HT1080 (cell line): Measurements from ENCODE around the gene METTL23. TPM values are rescaled to one million over a fixed set of nuclear protein-coding genes. Genes with fewer than 3 reads are reported as not detected.
"Not testable (repeated sequence)": the region's sequence is repeated elsewhere in the genome, so short reads cannot be mapped to it uniquely, and the experiment has no call there.

Experiments
- DNase-seq: peaks from one replicate; pipeline ENCODE4 v3.0.0-alpha.2; 2015; ENCODE audit warnings: low read depth
- total RNA-seq: library from RNA; depleted of rRNA; stranded (reverse); fragments of >200 nt; shearing (Covaris generic); gene quantifications from 2 replicates; pipeline ENCODE4 v1.2.3, GENCODE V29; 2014

The METTL23 gene
- total RNA-seq, 1 experiment from 2014 or later: 43.8 TPM

- peak; percentile 43 for DNase-seq
These were observed 15.6 kb upstream of the METTL23 start, which contains the start of gene MXRA7 for GRCh38 chr17:76710863-76711611. Gene MXRA7 (minus strand): TSS chr17:76710965. CDS start chr17:76710946, 19 bp downstream.

DNA sequence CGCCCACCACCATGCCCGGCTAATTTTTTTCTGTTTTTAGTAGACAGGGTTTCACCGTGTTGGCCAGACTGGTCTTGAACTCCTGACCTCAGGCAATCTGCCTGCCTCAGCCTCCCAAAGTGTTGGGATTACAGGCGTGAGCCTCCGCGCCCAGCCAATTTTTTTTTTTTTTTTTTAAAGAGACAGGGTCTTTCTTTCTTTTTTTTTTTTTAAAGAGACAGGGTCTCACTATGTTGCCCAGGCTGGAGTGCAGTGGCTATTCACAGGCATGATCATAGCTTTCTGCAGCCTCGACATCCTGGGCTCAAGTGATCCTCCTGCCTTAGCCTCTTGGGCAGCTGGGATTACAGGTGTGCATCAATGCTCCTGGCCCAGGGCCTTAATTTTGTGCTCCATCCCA lies 14.3 kb upstream of the METTL23 start:
- not testable (repeated sequence) for DNase-seq

- DNase-seq: no peak
These were observed 12.9 kb upstream of the METTL23 start for GRCh38 chr17:76713765-76714164.

- no peak for DNase-seq
These were observed 12.3 kb upstream of the METTL23 start for GRCh38 chr17:76714336-76714735.

DNA sequence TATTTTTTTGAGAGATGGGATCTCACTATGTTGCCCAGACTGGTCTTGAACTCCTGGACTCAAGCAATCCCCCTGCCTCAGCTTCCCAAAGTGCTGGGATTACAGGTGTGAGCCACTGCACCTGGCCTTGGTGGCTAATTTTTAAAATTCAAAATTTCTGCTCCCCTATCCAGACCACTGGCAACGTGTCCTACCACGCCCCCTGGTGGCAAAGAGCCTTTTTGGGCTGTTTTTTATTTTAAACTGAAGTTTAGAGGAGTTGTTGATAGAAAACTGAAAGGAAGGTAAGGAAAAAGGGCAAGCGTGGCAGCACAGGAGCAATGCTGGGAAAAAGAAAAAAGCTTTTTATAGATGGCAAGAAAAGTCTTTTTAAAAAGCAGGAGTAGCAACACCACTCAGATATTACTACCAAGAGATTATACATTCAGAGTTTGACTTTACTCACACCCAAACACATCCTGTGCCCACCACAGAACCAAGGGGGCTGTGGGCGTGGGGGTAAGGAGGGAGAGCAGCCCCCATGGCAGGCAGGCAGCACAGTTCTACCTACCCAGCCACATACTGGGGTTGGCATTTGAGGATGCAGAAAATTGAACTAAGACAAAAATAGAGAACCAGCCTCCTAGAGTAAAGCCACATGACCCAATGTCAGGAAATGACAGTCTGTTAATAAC lies 11.7 kb upstream of the METTL23 start:
- DNase-seq: no peak

GRCh38 chr17:76715496-76715830 lies 11.2 kb upstream of the METTL23 start:
- no peak for DNase-seq

DNA sequence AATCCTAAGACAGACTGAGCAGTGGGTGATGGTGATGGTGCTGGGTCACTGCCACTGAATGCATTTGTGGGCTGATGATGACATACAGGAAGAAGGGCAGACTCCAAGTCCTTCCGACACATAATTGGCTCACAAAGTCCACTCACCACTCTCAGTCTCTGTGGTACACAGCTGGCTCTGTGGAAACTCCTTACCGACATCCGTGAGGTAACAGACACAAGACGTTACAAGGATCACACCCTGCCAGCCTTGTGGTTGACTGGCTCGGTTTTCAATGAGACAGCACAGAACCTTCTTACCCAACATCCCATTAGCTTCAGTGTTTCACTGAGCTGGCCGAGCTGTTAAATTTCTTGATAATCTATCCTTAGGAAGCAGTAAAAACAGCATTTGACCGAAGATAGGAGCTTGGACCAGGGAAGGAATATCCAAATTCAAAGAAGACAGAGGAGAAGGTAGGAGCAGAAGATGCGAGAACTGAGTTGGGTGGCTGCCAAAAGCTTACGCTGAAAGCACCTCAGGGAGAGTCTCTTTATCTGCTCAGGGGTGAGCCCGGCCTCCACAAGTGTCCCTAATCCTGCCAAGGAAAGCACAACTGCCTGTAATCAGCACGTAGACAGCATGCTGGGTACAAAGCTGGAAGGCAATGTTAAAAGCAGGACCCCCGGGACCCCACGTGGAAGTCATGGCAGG lies 10.3 kb upstream of the METTL23 start:
- DNase-seq: peak; percentile 97

GRCh38 chr17:76716839-76717215 lies 9.8 kb upstream of the METTL23 start:
- DNase-seq: peak; percentile 56

DNA sequence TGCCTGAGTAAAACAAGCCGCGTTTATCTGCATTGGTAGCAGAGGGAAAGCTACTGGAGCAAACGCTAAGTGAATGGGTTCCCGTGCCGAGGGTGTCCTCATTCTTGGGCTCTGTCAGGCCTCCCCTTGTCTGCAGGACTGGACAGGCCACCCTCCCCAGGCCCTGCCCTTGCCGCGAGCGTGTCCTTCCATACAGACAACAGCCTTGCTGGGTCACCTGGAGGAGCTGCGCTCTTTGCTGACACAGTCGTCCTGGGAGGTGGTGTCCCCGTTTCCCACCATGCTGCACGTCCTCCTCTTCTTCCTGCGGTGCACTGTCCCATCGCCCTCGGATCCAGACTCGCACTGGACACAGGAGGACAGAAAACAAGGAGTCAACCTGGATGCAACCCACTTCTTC lies 8.1 kb upstream of the METTL23 start:
- DNase-seq: no peak

DNA sequence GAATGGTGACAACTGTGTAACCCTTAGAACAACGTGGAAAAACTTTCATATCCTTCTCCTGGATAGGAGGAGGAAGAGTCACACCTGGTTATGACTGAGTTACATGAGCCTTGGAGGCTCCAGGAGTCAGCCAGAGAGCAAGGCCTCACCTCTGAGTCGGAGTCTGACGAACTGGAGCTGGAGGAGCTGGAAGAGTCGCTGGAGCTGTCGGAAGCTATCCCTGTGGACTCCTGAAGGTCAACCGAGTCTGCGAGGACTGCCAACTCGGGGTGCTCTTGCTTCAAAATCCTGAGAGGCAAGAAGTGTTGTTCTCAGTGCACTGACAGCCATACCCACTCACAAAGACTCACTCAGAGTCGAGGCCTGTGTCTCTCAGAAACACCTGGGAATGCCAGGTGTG lies 6.4 kb upstream of the METTL23 start:
- no peak for DNase-seq

GRCh38 chr17:76720941-76721340 lies 5.7 kb upstream of the METTL23 start:
- no peak for DNase-seq

DNA sequence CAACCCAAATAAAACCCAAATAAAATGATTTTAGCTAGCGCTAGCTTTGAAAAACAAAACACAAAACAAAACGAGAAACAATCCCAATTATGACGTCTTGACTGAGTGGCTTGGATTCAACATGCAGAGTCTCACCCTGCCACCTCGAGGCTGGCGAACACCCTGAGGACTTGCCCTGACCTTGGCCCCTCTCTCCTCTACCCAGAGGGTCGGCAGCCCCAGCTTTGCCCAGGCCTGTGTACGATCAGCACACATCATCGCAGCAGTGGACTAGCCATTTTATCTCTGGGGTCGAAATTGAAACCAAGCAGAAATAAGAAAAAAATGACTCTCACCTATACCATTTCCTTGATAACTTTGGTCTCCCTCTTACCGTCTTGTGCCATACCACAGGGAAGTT lies 5.2 kb upstream of the METTL23 start:
- DNase-seq: no peak

- no peak for DNase-seq
These were observed 4.4 kb upstream of the METTL23 start for GRCh38 chr17:76722279-76722678.

DNA sequence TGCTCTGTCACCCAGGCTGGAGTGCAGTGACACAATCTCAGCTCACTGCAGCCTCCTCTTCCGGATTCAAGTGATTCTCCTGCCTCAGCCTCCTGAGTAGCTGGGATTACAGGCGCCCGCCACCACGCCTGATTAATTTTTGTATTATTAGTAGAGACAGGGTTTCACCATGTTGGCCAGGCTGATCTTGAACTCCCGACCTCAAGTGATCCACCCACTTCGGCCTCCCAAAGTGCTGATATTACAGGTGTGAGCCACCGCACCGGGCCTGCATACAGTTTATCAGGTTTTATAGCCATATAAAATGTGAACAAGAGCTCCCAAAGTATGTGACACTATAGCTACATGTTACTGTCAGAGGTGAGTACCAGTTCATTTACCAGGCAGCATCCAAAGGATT lies 3.7 kb upstream of the METTL23 start:
- DNase-seq: not testable (repeated sequence)

- no peak for DNase-seq
These were observed 2.8 kb upstream of the METTL23 start for GRCh38 chr17:76723812-76724211.

DNA sequence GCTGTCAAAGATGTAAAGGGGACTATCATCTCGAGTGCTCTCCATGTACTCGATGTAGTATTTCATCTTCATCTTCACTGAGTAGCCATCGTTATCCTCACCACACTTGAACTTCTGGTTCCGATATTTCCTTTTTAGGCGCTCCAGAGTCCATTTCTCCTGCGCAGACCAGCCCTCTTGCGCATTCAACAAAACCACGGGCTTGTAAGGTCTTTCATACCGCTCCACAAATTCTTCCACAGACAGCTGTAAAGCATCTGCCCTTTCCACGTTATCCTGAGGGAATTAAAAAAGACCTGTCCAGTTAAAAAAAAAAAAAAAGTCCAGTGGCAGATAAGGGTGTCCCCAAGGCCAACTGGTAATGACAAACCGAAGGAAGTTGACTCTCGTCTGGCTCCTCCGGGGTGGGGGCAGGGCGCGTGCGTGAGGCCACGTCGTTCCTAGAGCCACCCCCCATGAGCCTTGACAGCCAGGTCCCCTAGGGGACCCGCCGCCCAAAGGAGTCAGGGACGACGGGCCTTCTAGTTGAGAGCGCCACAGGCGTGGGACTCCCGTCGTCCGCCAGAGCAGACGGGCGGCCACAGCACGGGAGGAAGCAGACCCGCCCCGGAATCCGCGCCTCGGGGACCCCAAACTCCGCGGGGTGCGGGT lies 934 bp upstream of the METTL23 start:
- no peak for DNase-seq

DNA sequence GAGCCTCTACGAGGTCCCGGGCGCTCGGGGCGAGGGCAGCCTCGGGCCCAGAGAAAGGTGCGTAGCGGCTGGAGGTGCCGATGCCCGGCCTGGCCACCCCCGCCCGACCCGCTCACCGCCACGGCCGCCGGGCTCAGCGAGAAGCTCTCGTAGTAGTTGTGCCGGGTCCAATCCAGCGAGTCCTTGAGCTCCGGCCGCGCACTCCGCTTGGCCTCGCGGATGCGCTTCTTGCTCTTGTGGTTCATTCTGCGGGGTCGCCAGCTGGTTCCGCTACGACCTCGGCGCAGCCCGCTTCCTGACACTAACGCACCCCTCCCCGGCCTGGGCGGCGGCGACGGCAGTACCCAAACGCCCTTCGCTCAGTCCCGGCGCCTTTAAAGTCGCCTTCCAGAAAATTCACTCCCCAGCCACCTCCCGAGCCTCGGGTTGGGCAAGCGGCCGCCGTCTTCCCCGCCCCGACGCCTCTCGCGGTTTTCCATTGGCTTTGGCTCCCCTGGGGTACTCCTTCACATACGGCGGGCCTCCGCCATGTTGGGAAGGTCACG lies 336 bp upstream of the METTL23 start, which contains the start of gene JMJD6:
TSS of gene JMJD6 (minus strand) at position 376 of the 545 bp plus-strand sequence. CDS start at position 245, 131 bp downstream.
- peak; percentile 97 for DNase-seq

DNA sequence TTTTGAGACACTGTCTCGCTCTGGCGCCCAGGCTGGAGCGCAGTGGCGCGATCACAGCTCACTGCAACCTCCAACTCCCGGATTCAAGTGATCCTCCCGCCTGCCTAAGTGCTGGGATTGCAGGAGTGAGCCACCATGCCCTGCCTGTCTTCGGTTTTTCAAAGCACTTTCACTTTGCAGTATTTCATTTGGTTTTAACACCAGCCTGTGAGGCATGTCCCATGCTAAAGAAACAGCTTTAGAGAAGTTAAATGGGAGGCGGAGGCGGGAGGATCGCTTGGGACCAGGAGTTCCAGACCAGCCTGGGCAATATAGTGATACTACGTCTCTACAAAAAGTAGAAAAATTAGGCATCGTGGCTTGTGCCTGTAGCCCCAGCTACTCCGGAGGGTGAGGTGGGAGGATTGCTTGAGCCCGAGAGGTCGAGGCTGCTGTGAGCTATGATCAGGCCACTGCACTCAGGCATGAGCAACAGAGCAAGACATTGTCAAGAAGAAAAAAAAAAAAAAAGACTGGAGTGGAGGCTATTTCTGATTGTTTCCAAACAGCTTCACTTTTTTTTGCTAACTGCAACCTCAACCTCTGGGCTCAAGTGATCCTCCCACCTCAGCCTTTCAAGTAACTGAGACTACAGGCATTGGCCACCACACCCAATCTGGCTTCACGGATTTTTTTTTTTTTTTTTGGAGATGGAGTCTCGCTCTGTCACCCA lies 1.3 kb downstream of the METTL23 start:
- DNase-seq: no peak

- not testable (repeated sequence) for DNase-seq
These were observed 5.4 kb downstream of the METTL23 start for GRCh38 chr17:76731800-76732733.
